G401 (cell line): ENCODE data around the gene SSUH2. TPM values are rescaled to one million over a fixed set of nuclear protein-coding genes. Genes with fewer than 3 reads are reported as not detected.
"Not testable (repeated sequence)": the region's sequence is repeated elsewhere in the genome, so short reads cannot be mapped to it uniquely, and the experiment has no call there.

Experiments
- DNase-seq: peaks from one replicate; pipeline ENCODE4 v3.0.0-alpha.2; 2015; ENCODE audit warnings: low spot score
- in situ Hi-C: cut with HindIII; loops from 2 replicates; pipeline ENCODE4 v1.10.0; 2016; ENCODE audit warnings: low sequenced_read_pairs, mixed read lengths
- total RNA-seq: library from RNA; depleted of rRNA; stranded (reverse); fragments of >200 nt; shearing (Covaris generic); gene quantifications from 2 replicates; pipeline ENCODE4 v1.2.3, GENCODE V29; 2014

SSUH2 gene
- total RNA-seq, 1 experiment from 2014 or later, result not detected

DNA sequence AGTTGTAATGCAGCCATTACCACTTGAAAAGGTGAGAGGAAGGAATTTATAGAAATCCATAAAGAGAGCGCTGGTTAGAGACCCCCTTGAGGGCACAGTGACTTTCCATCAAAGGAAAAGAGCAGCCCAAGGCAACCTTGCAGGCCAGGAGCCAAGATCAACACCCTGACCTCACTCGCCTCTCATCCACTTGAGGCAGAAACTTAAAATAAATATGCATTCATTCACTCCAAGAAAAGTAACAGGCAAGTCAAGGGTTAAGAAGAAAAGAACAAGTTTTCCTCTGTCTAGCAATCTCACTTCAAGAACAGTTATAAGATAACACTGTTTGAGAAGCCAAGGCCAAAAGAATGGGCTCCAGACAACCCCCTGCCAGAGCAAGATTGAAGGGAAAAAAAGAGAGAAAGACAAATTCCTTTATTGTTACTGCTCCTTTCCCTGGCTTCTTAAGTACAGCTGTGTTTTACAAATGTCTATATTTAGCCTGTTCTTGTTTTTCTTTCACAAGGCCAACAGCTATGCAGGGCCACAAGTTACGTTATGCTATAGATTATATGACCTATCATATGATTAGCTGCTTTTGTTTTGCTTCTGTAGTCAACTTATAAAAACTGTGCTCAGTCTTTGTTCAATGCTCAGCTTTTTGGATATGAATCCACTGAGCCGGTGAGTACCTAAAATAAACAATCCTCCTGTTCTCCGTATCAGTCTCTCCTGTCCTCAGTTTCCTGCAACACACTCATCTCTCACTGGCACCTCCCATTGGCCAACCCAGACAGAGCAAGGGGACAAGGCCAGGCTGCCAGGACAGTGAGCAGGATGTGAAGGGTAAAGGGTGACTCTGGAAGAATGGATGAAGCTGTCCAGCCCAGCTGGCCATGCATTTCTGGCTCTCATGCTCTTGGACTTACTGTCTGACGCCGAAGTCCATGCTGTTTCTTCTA, 15.8 kb upstream of the SSUH2 start:
- in situ Hi-C loops, result no loop called here

DNA sequence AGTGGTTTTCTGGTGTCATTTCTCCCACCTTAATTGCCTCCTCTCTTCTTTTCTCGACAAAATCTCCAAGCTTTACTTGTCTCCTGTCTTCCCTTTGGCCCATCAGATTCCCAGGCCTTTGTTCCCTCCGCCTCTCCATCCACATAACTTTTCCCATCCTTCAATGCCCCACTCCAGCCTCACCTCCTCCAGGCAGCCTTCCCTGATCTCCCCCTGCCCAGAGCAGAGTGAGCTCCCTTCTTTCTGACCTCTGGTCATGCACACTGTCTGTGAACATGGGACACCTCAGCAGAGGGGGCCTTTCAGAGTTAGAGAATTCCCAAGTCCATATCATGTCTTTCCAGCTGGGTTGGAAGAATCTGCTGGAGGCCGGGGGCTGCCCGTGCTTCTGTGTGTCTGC, 14.6 kb upstream of the SSUH2 start:
- DNase-seq, result no peak
- in situ Hi-C loops, result no loop called here

More for the DNA sequence above, 15.8 kb upstream of the SSUH2 start:
- no peak for DNase-seq

DNA sequence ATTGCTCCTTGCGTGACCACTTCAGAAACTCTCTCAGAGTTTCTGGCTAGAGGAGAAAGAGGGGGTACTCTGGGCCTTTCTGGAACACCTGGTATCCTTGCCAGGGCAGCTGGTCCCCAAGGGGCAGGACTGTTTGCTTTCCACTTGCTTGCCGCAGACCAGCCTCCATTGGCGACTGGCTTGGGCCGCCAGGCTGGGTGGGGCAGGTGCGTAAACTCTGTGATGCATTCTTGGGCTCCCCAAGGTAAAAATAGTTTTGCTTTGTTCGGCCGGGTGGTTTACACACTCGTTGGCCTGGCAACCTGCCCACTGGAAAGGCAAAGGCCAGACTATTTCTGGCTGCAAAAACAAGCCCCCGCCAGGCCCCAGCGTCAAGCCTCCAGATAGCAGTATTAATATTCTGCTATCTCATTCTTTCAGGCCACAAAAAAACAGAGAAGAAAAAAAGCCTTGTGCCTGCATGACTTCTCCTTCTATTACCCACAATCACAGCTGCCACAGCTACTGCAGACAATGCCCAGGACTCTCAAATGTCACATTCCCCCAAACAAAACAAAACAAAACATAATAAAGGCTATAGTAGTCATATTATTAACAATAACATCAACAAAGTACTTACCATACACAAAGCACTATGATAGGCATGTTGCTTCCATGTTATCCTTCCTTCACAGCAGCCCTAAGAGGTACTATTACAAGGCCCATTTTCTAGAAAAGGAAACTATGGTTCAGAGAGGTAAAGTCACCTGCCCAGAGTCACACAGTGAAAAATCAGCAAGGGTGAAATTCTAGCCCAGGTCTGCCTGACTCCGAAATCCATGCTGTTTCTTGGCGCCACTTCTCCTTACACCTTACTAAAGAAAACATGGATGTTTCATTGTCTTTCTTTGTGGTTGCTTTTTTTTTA, 14.0 kb upstream of the SSUH2 start:
- DNase-seq, result no peak
- in situ Hi-C loops, result no loop called here

DNA sequence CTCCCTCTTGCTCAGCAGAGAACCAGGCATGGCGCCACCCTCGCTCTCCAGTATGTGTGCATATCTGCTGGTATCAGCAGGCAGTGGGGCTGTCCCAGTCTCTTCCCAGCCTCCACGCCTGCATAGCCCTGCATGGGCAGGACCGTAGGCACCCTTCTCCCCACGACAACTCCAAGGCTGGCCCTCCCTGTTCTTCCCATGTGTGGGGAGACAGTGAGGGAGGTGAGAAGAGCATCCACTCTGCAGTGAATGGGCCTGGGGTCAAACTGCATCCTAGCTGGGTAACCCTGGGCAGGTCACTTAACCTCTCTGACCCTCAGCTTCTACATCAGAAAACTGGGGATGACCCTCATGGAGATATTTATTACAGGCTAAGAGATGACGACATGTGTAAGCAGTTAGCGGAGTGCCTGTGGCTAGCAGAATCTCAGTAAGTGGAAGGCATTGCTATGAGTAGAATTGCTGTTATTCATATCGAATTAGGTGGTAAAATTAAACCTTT, 13.3 kb upstream of the SSUH2 start:
- DNase-seq, result no peak
- in situ Hi-C loops, result no loop called here

DNA sequence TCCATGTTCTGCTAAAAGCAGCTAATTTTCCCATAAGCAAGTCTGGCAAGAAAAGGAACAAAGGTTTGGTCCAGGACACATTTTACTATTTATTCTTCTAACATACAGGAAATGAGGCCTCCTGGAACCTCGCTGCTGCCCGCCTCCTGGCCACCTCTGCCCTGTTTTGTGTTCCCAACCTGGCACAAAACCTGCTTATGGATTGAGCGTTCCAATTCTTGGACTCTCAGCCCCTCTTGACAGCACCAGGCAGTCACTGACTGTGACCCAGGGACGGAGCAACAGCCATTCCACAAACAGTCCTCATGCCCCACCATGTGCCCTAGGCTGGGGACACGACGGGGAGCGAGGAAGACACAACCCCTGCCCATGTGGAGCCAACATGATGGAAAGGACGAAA, 11.6 kb upstream of the SSUH2 start:
- in situ Hi-C loops, result no loop called here
- DNase-seq, result no peak

DNA sequence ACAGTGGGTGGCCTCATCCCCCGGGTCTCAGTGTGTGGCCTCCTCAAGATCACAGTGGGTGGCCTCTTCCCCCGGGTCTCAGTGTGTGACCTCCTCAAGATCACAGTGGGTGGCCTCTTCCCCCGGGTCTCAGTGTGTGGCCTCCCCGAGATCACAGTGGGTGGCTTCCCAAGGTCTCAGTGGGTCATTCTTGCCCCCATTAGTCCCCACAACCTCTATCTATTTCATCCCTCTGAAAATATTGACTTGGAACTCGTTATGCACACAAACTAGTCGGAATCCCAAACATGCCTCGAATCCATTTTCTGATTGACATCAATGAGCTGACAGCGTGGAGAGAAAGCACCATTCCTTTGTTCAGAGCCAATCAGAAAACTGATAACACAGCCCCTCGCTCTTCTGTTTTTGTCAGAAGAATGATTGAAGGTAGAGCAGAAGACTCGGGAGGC, 10.8 kb upstream of the SSUH2 start:
- DNase-seq, result no peak
- in situ Hi-C loops, result no loop called here

DNA sequence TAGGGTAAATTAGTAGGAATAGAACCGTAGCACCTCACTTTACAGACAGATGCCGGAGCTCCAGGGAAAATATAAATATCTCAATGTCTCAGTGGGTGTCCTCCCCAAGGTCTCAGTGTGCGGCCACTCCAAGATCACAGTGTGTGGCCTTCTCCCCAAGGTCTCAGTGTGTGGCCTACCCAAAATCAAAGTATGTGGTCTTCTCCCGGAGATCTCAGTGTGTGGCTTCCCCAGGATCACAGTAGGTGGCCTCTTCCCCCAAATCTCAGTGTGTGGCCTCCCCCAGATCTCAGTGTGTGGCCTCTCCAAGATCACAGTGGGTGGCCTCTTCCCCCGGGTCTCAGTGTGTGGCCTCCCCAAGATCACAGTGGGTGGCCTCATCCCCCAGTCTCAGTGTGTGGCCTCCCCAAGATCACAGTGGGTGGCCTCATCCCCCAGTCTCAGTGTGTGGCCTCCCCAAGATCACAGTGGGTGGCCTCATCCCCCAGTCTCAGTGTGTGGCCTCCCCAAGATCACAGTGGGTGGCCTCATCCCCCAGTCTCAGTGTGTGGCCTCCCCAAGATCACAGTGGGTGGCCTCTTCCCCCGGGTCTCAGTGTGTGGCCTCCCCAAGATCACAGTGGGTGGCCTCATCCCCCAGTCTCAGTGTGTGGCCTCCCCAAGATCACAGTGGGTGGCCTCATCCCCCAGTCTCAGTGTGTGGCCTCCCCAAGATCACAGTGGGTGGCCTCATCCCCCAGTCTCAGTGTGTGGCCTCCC, 10.2 kb upstream of the SSUH2 start:
- DNase-seq, in situ Hi-C loops: not testable (repeated sequence)

DNA sequence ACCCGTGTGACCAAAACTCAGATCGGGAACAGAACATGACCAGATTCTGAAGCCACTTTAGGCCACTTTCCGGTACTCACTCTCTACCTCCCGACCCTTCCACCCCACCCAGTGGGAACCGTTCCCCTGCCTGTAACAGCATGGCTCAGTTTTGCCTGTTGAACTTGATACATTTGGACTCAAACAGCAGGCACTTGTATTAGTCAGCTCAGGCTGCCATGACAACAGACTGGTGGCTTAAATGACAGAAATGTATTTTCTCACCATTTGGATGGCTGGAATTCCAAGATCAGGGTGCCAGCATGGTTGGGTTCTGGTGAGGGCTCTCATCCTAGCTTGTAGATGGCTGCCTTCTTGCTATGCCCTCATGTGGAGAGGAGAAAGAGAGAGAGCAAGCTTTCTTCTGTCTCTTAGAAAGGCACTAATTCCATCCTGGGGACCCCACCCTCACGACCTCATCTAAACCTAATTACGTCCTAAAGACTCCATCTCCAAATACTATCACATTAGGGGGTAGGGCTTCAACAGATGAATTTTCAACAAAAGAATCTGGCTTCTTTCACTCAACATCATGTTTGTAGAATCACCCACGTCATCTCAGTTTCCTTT, 9.3 kb upstream of the SSUH2 start:
- no peak for DNase-seq
- in situ Hi-C loops, result no loop called here

DNA sequence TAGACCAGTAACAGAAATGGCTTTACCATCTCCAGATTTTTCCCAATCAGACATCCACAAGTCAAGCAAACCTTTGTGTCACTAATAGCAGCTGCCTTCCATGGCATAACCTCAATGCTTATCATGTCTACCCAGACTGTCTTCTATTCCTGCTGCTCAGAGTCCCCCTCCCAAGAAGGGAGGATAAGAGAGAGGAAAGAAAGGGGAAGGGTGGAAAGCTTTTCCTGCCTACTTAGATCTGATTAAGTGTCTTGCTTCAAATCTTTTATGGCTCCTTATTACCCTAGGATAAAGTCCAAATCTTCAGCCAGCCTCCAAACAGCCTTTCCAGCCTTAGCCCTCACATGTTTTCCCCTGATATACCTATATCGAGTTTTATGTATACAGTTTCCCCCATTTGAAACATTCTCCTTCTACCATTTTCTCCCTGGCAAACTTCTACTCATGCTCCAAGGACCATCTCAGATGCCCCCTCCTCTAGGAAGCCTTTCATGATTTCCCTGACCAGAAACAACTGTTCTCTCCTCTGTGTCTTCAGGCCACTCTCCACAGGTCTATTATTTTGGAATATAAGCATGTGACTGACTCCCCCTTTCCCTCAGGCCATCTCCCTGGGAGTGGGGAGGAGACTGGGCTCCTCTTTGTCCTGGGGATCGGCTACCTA, 7.9 kb upstream of the SSUH2 start:
- no peak for DNase-seq
- in situ Hi-C loops, result no loop called here

DNA sequence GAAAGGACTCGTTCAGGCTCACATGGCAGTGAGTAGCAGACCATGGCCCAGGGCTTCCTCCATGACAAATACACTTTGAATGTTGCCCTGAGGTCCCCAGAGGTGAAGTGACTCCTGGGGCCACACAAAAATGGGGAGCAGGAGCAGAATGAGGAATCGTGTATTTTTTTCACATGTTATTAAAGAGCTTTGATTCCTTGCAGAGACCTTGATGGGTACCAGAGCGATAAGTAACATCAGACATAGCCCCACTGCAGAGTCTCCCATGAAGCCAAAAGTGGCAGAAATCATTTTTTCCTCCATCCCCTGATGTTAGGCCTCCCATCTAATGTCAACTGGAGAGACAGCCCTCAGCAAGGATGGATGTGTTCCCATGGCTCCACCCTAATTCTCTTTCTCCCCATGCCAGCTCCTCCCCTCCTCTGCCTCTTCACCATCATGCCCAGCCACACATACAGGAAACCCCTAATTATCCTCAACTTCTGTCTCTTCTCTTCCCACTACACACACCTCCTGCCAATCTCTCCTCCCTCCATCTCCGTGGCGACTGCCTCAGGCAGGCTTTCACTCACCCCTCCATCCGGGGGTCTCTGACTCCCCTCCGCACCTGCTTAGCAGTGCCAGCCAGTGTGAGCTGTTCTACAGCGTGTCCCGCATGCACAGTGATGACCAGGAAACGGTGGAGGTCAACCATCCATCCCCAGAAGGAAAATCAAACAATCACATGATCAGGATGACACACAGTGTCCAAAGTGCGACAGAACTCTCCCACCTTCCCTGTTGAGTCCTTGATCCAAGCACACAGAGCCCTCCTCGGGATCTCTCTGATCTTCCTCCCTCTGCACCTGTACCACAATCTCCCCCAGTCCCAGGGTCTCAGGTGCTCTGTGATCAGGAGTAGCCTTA, 7.1 kb upstream of the SSUH2 start:
- no peak for DNase-seq
- in situ Hi-C loops, result no loop called here

DNA sequence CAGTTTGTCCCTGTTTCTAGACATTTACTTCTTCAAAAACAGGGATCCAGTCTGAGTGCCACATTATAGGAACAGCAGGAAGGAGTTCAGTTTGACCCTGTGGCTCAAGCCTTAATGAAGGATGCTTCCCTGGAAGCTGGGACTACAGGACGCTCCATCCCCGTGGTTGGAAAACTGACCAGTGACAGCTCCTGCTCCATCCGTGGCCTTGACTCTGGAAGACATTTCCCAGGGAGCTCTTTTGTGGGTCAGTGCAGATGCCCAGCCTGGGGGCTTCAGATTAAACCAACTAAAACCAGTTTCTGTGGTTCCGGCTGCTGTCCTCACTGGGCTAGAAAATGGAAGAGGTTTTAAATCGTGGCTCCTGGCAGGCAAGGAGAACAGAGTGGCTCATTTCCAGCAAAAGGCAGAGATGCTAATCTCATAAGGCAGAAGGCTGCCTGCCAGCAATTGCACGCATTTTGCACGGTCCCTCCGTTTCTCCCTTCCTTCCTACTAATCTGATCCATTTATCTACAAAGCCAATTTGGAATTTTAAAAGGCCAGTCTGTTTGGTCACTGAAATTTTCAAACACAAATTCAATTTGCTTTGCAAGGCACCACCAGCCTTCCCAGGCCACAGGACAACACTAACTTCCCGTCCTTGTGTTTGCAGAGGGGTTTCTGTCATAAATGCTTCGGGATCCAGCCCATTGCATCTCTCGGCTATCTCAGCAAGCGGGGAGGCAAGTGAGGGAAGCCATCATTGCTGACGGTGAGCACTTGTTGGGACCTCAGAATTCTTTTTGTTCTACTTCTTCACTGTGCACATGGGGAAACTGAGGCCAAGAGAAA, 6.2 kb upstream of the SSUH2 start:
- in situ Hi-C loops, result no loop called here
- DNase-seq, result no peak

DNA sequence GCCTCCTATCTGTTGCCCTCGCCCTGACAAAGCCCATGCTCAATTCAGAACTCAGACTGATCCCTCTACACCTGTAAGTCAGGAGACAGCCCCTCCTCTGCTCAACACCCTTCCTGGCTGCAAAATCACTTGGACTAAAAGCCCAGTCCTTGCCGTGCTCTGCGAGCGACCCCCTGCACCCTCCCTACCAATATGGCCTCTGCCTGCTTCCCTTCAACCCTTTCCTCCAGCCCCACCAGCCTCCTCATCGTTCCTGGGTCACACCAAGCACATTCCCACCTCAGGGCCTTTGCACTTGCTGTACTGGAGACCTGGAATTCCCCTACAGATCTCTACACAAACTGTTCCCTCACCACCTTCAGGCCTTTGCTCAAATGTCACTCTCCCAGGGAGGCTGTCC, 5.2 kb upstream of the SSUH2 start:
- no peak for DNase-seq
- in situ Hi-C loops, result no loop called here

DNA sequence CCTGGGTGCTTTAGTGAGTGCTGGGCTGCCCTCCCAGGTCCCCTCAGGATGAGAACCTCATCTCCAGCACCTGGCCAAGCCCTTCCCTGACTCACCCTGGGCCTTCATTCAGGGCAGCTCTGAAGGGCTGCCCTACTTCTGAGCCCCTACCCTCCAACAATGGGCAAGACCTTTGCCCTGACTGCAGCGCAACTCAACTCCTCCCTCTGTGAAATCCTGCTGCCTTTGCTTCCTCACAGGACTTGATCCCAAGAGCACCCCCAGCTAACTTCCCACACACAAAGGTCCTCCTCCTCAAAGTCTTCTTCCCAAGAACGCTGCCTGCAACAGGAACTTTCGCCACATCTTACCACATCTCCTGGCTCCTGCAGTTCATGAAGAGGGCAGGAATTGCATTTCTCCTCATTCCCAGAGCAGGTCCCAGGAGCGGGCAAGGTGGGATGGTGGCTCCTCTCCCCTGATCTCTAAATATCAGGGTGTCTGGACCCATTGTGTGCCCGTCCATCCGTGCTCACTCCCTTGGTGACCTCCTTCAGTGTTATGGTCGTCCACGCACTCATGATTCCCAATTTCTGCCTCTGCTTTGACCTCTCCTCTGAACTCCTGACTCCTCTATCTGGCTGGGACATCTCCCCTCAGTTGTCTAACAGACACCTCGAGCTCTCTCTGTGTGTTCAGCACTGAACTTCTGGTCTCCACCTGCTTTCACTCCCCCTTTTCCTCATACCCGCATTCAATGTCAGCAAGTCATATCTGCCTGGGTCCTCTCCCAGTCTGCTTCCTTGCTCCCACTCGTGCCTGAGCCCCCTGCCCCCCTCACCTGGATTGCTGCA, 4.5 kb upstream of the SSUH2 start:
- in situ Hi-C loops, result no loop called here
- no peak for DNase-seq

DNA sequence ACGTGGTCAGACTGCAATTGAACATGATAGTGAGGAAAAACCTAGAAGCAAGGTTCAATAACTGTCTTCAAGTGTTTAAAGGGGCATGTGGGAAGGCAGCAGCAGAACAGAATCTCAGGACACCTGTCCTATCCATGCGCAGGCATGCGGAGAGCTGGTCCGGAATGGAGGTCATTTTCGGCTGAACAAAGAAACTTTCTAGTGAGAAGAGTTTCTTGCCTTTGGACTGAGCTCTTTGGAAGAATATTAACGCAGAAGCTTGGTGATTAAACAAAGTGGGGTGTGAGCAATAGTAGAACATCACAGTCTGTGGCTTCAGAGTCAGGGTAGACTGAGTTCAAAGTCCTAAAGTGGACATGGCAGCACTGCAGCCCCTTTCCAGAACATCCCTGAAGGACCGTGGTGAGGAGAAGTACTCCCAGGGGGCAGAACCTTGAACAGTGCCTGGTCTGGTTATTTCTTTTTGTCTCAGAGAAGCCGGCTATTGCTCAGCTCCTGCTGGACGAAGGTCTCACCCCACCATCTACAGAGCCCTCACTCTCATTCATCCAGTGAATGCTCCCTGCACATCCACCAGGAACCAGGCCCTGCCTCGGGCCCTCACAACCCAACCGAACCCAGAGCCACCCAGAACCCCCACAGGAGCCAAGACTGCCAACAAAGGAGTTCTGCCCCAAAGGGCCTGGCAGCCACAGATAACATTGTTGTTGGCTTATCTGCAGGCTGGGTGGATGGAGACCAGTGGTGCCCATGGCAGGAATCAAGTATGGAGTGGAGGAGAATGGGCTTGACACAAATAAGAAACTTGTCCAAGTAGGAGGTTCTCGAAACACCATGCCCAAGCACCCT, 2.8 kb upstream of the SSUH2 start:
- no peak for DNase-seq
- in situ Hi-C loops, result no loop called here
